GM23338 (cell line): Measurements from ENCODE around the gene CALML5. TPM values are rescaled to one million over a fixed set of nuclear protein-coding genes. Genes with fewer than 3 reads are reported as not detected.
A peak's percentile ranks its signal among the peaks of the same experiment; 100 is the strongest.

Experiments
- ATAC-seq: fragments of 200-7000 bp; cut with Tn5 transposase; 3 replicates; pipeline ENCODE4 v1.9.1; 2020
- DNase-seq: peaks from one replicate; pipeline ENCODE4 v3.0.0-alpha.2; 2015; ENCODE audit warnings: low spot score
- H2AFZ ChIP-seq: fragments of 200-600 bp; sonication (generic); 2 replicates; pipeline ENCODE4 v1.8.0; 2016; ENCODE audit warnings: antibody characterized with exemption, mild to moderate bottlenecking, moderate library complexity
- H3F3A ChIP-seq: fragments of 200-600 bp; sonication (generic); replicated peaks from 2 replicates; pipeline ENCODE4 v1.8.0; 2017; ENCODE audit warnings: antibody characterized with exemption, mixed run types, low read depth
- H3K27ac ChIP-seq: fragments of 200-600 bp; sonication (generic); 2 replicates; pipeline ENCODE4 v1.6.1; 2016; ENCODE audit warnings: low read depth
- H3K27me3 ChIP-seq: fragments of 200-600 bp; sonication (generic); 2 replicates; pipeline ENCODE4 v1.8.0; 2016; ENCODE audit warnings: mild to moderate bottlenecking, mixed run types, moderate library complexity; ENCODE audit not compliant: insufficient read depth
- H3K36me3 ChIP-seq: fragments of 200-600 bp; sonication (generic); 2 replicates; pipeline ENCODE4 v1.8.0; 2016; ENCODE audit warnings: mild to moderate bottlenecking; ENCODE audit not compliant: insufficient read depth
- H3K4me1 ChIP-seq: fragments of 200-600 bp; sonication (generic); 2 replicates; pipeline ENCODE4 v1.8.0; 2016; ENCODE audit warnings: mild to moderate bottlenecking, moderate library complexity; ENCODE audit not compliant: insufficient read depth
- H3K4me2 ChIP-seq: fragments of 200-600 bp; sonication (generic); 2 replicates; pipeline ENCODE4 v1.7.1; 2017; ENCODE audit warnings: mixed run types
- H3K4me3 ChIP-seq: fragments of 200-600 bp; sonication (generic); 2 replicates; pipeline ENCODE4 v1.6.1; 2016; ENCODE audit warnings: mixed run types
- H3K79me2 ChIP-seq: fragments of 200-600 bp; sonication (generic); replicated peaks from 2 replicates; pipeline ENCODE4 v1.8.0; 2017; ENCODE audit warnings: mild to moderate bottlenecking; ENCODE audit not compliant: insufficient read depth
- H3K9me2 ChIP-seq: fragments of 200-600 bp; sonication (generic); 2 replicates; pipeline ENCODE4 v1.8.0; 2017; ENCODE audit not compliant: insufficient read depth
- H4K20me1 ChIP-seq: fragments of 200-600 bp; sonication (generic); replicated peaks from 2 replicates; pipeline ENCODE4 v1.8.0; 2017; ENCODE audit warnings: mild to moderate bottlenecking; ENCODE audit not compliant: insufficient read depth
- H3K27ac Mint-ChIP-seq: 2 replicates; pipeline ENCODE4 v1.8.0; 2020; ENCODE audit warnings: inconsistent platforms, mild to moderate bottlenecking, moderate library complexity, mixed read lengths
- H3K27me3 Mint-ChIP-seq: 3 replicates; pipeline ENCODE4 v1.8.0; 2022; ENCODE audit warnings: low read depth, mild to moderate bottlenecking, moderate library complexity, mixed read lengths, inconsistent platforms; ENCODE audit not compliant: insufficient read depth, poor library complexity
- H3K36me3 Mint-ChIP-seq: 3 replicates; pipeline ENCODE4 v1.8.0; 2021; ENCODE audit warnings: low read depth, mild to moderate bottlenecking, inconsistent platforms, moderate library complexity, mixed read lengths
- H3K4me1 Mint-ChIP-seq: 3 replicates; pipeline ENCODE4 v1.8.0; 2020; ENCODE audit warnings: mild to moderate bottlenecking, inconsistent platforms, mixed read lengths
- H3K4me3 Mint-ChIP-seq: 3 replicates; pipeline ENCODE4 v1.8.0; 2021; ENCODE audit warnings: moderate library complexity, mild to moderate bottlenecking, inconsistent platforms, mixed read lengths
- H3K9me3 Mint-ChIP-seq: 3 replicates; pipeline ENCODE4 v1.8.0; 2020; ENCODE audit warnings: moderate library complexity, mild to moderate bottlenecking, inconsistent platforms, mixed read lengths
- CREB1 ChIP-seq: fragments of 250-450 bp; sonication (Bioruptor Pico); IDR thresholded peaks from 2 replicates; pipeline ENCODE4 v1.5.0; 2020; ENCODE audit warnings: low read depth, mild to moderate bottlenecking, moderate library complexity
- EZH2 ChIP-seq: fragments of 200-600 bp; sonication (generic); IDR thresholded peaks from one replicate; pipeline ENCODE4 v1.8.0; 2017; ENCODE audit warnings: antibody characterized with exemption, mild to moderate bottlenecking, low read depth; ENCODE audit not compliant: unreplicated experiment
- EZH2phosphoT487 ChIP-seq: fragments of 200-600 bp; sonication (generic); IDR thresholded peaks from one replicate; pipeline ENCODE4 v1.8.1; 2018; ENCODE audit warnings: antibody characterized with exemption; ENCODE audit not compliant: unreplicated experiment
- JUNB ChIP-seq: IDR thresholded peaks from one replicate; pipeline ENCODE4 v1.6.1; 2016; ENCODE audit warnings: antibody characterized with exemption; ENCODE audit not compliant: unreplicated experiment
- NANOG ChIP-seq: IDR thresholded peaks from 2 replicates; pipeline ENCODE4 v1.6.1; 2016; ENCODE audit warnings: antibody characterized with exemption, borderline replicate concordance
- POLR2AphosphoS5 ChIP-seq: IDR thresholded peaks from 2 replicates; pipeline ENCODE4 v1.6.1; 2016; ENCODE audit warnings: antibody characterized with exemption, low read depth
- STAT1 ChIP-seq: IDR thresholded peaks from one replicate; pipeline ENCODE4 v1.6.1; 2016; ENCODE audit warnings: antibody characterized with exemption; ENCODE audit not compliant: unreplicated experiment
- ZNF114 ChIP-seq: fragments of 250-450 bp; sonication (Bioruptor Pico); IDR thresholded peaks from 2 replicates; pipeline ENCODE4 v1.5.0; 2020; ENCODE audit warnings: mild to moderate bottlenecking, moderate library complexity
- ZNF331 ChIP-seq: fragments of 250-450 bp; sonication (Bioruptor Pico); IDR thresholded peaks from 2 replicates; pipeline ENCODE4 v1.5.0; 2020; ENCODE audit warnings: low read depth, mild to moderate bottlenecking, moderate library complexity
- polyA plus RNA-seq: library from polyadenylated mRNA; unstranded; fragments of >200 nt; fragmentation: Nextera tagmentation; extraction: Ambion mirVana; gene quantifications from 2 replicates; pipeline ENCODE4 v1.2.1, GENCODE V29; 2016
- total RNA-seq: library from RNA; depleted of rRNA; stranded (reverse); fragments of >200 nt; shearing (Covaris generic); gene quantifications from 2 replicates; pipeline ENCODE4 v1.2.3, GENCODE V29; 2014
- TF ChIP-seq, protein P1 (sequence below): IDR thresholded peaks from one replicate; pipeline ENCODE4 v1.6.1; 2018; ENCODE audit warnings: antibody characterized with exemption; ENCODE audit not compliant: unreplicated experiment
- TF ChIP-seq, protein P2 (sequence below): fragments of 250-450 bp; sonication (Bioruptor Pico); IDR thresholded peaks from 2 replicates; pipeline ENCODE4 v1.5.0; 2020; ENCODE audit warnings: mild to moderate bottlenecking, moderate library complexity
- TF ChIP-seq, protein P3 (sequence below), 2 experiments: fragments of 200-600 bp in 1 of 2; sonication (generic) in 1 of 2; conservative IDR thresholded peaks; 2 replicates each; pipeline versions ENCODE4 v1.5.1 to v1.6.1; 2016 to 2017; ENCODE audit warnings: antibody characterized with exemption in 2 of 2, low read depth in 2 of 2, mild to moderate bottlenecking in 2 of 2, moderate library complexity in 1 of 2
- TF ChIP-seq, protein P4 (sequence below): IDR thresholded peaks from 2 replicates; pipeline ENCODE4 v1.6.1; 2016; ENCODE audit warnings: antibody characterized with exemption

Gene CALML5
- total and polyA plus RNA-seq, 2 experiments from 2014 or later, result 0.40 TPM; not detected in 1

DNA sequence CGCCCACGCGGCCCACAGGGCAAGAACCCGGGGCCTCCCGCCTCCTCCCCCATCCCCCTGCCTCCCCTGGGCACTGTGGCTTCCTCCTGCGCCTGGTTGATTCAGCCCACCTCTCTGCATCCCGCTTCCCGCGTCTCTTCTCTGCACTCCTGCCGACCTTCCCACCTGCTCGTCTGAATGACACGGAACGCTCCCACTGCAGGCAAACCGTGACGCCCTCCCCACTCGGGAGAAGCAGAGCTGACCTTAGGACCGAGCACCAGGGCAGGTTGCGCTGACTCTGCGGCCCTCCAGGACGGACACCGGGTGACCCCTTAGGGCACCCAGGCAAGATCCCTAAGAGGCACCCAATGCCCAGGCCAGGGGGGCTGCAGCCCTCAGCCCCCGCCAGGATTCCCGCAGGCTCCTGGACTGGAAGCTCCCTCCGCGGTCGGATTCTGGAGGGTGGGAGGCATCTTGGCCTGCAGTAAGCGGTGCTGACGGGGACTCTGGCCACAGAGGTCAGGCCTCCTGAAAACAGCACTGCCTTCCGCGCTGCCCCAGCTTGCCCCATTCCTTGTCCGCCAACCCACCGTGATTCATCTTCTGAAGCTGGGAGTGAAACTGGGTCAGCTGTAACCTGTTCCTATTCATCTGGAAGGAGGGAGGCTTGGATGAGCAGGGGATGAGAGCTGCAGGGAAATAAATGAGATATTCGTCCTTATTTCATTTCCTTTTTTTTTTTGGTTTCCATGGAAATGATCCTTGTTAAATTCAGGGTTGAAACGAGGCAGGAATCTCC is 26.4 kb upstream of the CALML5 start:
- Histone ChIP-seq H3K9me2 (no peaks in the 10 kb centered on the region), H3K4me3 (no peak overlapping the region), H3K27ac (no peak overlapping the region), H3K4me1 (peaks cover 5% of the 10 kb centered on the region; the same call in 1 of the 2 replicates), H3F3A (no peaks in the 10 kb centered on the region), H3K36me3 (no peaks in the 10 kb centered on the region), H2AFZ (peak overlapping the region; percentile 56), H3K79me2 (no peaks in the 10 kb centered on the region), H3K4me2 (no peak overlapping the region), H3K27me3 (no peaks in the 10 kb centered on the region), H4K20me1 (no peaks in the 10 kb centered on the region)
- Mint-ChIP-seq H3K36me3 (peaks cover under 1% of the 10 kb centered on the region; the same call in 1 of the 3 replicates), H3K9me3 (peaks cover 1% of the 10 kb centered on the region; the same call in 2 of the 3 replicates), H3K4me3 (no peak overlapping the region), H3K4me1 (peaks cover 13% of the 10 kb centered on the region), H3K27ac (no peak overlapping the region), H3K27me3 (peaks cover 20% of the 10 kb centered on the region)
- ATAC-seq (peak; percentile 28; the same call in 2 of the 3 replicates), DNase-seq (no peak)
- TF ChIP-seq, protein P1, sequence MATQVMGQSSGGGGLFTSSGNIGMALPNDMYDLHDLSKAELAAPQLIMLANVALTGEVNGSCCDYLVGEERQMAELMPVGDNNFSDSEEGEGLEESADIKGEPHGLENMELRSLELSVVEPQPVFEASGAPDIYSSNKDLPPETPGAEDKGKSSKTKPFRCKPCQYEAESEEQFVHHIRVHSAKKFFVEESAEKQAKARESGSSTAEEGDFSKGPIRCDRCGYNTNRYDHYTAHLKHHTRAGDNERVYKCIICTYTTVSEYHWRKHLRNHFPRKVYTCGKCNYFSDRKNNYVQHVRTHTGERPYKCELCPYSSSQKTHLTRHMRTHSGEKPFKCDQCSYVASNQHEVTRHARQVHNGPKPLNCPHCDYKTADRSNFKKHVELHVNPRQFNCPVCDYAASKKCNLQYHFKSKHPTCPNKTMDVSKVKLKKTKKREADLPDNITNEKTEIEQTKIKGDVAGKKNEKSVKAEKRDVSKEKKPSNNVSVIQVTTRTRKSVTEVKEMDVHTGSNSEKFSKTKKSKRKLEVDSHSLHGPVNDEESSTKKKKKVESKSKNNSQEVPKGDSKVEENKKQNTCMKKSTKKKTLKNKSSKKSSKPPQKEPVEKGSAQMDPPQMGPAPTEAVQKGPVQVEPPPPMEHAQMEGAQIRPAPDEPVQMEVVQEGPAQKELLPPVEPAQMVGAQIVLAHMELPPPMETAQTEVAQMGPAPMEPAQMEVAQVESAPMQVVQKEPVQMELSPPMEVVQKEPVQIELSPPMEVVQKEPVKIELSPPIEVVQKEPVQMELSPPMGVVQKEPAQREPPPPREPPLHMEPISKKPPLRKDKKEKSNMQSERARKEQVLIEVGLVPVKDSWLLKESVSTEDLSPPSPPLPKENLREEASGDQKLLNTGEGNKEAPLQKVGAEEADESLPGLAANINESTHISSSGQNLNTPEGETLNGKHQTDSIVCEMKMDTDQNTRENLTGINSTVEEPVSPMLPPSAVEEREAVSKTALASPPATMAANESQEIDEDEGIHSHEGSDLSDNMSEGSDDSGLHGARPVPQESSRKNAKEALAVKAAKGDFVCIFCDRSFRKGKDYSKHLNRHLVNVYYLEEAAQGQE, result no peak
- TF ChIP-seq, protein P2, sequence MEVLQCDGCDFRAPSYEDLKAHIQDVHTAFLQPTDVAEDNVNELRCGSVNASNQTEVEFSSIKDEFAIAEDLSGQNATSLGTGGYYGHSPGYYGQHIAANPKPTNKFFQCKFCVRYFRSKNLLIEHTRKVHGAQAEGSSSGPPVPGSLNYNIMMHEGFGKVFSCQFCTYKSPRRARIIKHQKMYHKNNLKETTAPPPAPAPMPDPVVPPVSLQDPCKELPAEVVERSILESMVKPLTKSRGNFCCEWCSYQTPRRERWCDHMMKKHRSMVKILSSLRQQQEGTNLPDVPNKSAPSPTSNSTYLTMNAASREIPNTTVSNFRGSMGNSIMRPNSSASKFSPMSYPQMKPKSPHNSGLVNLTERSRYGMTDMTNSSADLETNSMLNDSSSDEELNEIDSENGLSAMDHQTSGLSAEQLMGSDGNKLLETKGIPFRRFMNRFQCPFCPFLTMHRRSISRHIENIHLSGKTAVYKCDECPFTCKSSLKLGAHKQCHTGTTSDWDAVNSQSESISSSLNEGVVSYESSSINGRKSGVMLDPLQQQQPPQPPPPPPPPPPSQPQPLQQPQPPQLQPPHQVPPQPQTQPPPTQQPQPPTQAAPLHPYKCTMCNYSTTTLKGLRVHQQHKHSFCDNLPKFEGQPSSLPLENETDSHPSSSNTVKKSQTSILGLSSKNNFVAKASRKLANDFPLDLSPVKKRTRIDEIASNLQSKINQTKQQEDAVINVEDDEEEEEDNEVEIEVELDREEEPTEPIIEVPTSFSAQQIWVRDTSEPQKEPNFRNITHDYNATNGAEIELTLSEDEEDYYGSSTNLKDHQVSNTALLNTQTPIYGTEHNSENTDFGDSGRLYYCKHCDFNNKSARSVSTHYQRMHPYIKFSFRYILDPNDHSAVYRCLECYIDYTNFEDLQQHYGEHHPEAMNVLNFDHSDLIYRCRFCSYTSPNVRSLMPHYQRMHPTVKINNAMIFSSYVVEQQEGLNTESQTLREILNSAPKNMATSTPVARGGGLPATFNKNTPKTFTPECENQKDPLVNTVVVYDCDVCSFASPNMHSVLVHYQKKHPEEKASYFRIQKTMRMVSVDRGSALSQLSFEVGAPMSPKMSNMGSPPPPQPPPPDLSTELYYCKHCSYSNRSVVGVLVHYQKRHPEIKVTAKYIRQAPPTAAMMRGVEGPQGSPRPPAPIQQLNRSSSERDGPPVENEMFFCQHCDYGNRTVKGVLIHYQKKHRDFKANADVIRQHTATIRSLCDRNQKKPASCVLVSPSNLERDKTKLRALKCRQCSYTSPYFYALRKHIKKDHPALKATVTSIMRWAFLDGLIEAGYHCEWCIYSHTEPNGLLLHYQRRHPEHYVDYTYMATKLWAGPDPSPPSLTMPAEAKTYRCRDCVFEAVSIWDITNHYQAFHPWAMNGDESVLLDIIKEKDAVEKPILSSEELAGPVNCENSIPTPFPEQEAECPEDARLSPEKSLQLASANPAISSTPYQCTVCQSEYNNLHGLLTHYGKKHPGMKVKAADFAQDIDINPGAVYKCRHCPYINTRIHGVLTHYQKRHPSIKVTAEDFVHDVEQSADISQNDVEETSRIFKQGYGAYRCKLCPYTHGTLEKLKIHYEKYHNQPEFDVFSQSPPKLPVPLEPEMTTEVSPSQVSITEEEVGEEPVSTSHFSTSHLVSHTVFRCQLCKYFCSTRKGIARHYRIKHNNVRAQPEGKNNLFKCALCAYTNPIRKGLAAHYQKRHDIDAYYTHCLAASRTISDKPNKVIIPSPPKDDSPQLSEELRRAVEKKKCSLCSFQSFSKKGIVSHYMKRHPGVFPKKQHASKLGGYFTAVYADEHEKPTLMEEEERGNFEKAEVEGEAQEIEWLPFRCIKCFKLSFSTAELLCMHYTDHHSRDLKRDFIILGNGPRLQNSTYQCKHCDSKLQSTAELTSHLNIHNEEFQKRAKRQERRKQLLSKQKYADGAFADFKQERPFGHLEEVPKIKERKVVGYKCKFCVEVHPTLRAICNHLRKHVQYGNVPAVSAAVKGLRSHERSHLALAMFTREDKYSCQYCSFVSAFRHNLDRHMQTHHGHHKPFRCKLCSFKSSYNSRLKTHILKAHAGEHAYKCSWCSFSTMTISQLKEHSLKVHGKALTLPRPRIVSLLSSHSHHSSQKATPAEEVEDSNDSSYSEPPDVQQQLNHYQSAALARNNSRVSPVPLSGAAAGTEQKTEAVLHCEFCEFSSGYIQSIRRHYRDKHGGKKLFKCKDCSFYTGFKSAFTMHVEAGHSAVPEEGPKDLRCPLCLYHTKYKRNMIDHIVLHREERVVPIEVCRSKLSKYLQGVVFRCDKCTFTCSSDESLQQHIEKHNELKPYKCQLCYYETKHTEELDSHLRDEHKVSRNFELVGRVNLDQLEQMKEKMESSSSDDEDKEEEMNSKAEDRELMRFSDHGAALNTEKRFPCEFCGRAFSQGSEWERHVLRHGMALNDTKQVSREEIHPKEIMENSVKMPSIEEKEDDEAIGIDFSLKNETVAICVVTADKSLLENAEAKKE (CRISPR knock-in tag), result no peak
- no peak for TF ChIP-seq ZNF114 (CRISPR knock-in tag)
- TF ChIP-seq, protein P3, sequence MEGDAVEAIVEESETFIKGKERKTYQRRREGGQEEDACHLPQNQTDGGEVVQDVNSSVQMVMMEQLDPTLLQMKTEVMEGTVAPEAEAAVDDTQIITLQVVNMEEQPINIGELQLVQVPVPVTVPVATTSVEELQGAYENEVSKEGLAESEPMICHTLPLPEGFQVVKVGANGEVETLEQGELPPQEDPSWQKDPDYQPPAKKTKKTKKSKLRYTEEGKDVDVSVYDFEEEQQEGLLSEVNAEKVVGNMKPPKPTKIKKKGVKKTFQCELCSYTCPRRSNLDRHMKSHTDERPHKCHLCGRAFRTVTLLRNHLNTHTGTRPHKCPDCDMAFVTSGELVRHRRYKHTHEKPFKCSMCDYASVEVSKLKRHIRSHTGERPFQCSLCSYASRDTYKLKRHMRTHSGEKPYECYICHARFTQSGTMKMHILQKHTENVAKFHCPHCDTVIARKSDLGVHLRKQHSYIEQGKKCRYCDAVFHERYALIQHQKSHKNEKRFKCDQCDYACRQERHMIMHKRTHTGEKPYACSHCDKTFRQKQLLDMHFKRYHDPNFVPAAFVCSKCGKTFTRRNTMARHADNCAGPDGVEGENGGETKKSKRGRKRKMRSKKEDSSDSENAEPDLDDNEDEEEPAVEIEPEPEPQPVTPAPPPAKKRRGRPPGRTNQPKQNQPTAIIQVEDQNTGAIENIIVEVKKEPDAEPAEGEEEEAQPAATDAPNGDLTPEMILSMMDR (conservative IDR thresholded peaks at IDR 0.05; ENCODE audit: low read depth in 2 of 2), result no peak
- no peak for TF ChIP-seq POLR2AphosphoS5
- no peak for TF ChIP-seq ZNF331
- no peak for TF ChIP-seq EZH2phosphoT487
- TF ChIP-seq JUNB, result no peak
- TF ChIP-seq, protein P4, sequence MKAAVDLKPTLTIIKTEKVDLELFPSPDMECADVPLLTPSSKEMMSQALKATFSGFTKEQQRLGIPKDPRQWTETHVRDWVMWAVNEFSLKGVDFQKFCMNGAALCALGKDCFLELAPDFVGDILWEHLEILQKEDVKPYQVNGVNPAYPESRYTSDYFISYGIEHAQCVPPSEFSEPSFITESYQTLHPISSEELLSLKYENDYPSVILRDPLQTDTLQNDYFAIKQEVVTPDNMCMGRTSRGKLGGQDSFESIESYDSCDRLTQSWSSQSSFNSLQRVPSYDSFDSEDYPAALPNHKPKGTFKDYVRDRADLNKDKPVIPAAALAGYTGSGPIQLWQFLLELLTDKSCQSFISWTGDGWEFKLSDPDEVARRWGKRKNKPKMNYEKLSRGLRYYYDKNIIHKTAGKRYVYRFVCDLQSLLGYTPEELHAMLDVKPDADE, result no peak
- no peak for TF ChIP-seq EZH2
- TF ChIP-seq CREB1, result no peak
- TF ChIP-seq STAT1, result no peak
- TF ChIP-seq NANOG, result no peak
